ENCODE data around the gene HENMT1.

DNA sequence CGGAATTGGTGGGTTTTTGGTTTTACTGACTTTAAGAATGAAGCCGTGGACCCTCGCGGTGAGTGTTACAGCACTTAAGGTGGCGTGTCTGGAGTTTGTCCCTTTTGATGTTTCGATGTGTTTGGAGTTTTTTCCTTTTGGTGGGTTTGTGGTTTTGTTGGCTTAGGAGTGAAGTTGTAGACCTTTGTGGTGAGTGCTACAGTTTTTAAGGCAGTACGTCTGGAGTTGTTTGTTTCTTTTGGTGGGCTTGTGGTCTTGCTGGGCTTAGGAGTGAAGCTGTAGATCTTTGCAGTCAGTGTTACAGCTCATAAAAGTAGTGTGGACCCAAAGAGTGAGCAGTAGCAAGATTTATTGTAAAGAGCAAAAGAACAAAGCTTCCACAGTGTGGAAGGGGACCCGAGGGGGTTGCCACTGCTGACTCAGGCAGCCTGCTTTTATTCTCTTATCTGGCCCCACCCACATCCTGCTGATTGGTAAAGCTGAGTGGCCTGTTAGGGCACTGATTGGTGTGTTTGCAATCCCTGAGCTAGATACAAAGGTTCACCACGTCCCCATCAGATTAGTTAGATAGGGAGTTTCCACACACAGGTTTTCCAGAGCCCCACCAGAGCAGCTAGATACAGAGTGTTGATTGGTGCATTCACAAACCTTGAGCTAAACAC is 20.9 kb downstream of the HENMT1 start:
- TF ChIP-seq, protein P1, sequence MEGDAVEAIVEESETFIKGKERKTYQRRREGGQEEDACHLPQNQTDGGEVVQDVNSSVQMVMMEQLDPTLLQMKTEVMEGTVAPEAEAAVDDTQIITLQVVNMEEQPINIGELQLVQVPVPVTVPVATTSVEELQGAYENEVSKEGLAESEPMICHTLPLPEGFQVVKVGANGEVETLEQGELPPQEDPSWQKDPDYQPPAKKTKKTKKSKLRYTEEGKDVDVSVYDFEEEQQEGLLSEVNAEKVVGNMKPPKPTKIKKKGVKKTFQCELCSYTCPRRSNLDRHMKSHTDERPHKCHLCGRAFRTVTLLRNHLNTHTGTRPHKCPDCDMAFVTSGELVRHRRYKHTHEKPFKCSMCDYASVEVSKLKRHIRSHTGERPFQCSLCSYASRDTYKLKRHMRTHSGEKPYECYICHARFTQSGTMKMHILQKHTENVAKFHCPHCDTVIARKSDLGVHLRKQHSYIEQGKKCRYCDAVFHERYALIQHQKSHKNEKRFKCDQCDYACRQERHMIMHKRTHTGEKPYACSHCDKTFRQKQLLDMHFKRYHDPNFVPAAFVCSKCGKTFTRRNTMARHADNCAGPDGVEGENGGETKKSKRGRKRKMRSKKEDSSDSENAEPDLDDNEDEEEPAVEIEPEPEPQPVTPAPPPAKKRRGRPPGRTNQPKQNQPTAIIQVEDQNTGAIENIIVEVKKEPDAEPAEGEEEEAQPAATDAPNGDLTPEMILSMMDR (IDR thresholded peaks at IDR 0.05): no peak
- TF ChIP-seq POLR2A (IDR thresholded peaks at IDR 0.05): no peak
- TF ChIP-seq EP300 (IDR thresholded peaks at IDR 0.05): no peak
- no peak for TF ChIP-seq POLR2AphosphoS5 (IDR thresholded peaks at IDR 0.05)
